T-helper 9 cell (primary cell): Measurements from ENCODE around the gene SAT1.

ENCODE experiments used
- DNase-seq: peaks from one replicate; pipeline ENCODE4 v3.0.0-alpha.2; 2020

The SAT1 gene

DNA sequence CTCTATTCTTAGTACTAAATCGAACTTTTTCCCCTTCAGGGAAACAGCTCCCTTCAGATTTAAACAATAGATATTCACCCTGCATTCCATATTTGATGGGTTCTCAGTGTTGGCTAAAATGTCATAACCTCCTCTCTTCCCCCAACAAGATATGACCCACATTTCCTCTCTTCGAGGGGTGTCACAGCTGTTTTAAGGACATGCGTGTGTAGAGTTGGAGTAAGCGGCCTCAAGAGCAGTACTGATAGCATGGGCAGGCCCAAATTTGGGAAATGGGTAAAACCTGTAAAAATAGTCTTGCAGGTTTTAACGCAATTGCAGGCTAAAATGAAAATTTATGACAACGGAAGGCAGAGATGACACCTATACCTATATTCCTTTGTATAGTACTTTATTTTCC, 28.7 kb downstream of the SAT1 start:
- no peak for DNase-seq

GRCh38 chrX:23813808-23814207, 30.8 kb downstream of the SAT1 start:
- no peak for DNase-seq

DNA sequence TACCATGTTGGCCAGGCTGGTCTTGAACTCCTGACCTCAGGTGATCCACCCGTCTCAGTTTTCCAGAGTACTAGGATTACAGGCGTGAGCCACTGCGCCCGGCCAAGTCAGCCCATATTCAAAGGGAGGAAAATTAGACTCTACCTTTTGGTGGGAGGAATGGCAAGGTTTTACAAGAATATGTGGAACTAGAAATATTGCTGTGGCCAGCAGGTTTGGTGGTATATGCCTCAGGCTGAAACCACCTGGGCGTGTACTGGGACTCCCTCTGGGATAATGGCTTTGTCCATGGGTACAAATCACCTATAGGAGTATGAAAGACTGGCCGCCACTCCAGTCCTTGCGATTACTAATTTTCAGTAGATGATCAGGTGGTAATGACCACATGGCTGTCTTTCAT, 32.4 kb downstream of the SAT1 start:
- no peak for DNase-seq

DNA sequence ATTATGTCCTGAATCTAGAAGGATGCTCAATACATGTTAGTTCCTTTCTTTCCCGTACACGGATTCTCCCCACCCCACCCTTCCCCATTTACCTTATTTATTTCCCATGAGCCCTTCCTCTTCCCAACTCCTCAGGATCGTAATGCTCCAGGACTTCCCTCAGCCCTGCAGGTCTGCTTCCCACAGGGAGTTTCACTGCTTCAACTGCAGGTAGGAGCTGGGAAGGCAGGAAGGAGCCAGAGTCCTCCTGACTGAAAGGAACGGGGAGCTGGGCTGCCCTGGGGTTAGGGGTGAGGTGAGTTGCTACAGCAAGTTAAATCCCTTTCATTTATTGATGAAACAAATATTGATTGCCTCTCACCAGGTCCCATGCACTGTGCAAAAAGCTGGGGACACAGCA, 33.2 kb downstream of the SAT1 start:
- no peak for DNase-seq

- DNase-seq, result no peak
Measured at GRCh38 chrX:23817979-23818336, 35.0 kb downstream of the SAT1 start.

GRCh38 chrX:23819385-23820234, 36.6 kb downstream of the SAT1 start:
- no peak for DNase-seq

DNA sequence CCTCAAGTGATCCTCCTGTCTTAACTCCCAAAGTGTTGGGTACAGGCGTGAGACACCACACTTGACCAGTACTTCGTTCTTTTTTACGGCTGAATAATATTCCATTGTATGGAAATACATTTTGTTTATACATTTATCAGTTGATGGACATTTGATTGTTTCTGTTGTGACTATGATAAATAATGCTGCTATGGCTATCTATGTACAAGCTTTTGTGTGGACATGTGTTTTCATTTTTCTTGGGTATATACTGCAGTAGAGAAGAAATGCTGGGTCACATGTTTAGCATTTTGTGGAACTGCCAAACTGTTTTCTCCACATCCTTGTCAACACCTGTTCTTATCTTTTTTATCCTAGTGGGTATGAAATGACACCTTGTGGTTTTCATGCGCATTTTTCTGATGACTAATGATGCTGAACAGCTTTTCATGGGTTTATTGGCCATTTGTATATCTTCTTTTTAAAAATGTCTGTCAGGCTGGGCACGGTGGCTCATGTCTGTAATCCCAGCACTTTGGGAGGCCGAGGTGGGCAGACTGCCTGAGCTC, 37.3 kb downstream of the SAT1 start:
- DNase-seq, result no peak

- no peak for DNase-seq
Measured at GRCh38 chrX:23821847-23822246, 38.9 kb downstream of the SAT1 start.

DNA sequence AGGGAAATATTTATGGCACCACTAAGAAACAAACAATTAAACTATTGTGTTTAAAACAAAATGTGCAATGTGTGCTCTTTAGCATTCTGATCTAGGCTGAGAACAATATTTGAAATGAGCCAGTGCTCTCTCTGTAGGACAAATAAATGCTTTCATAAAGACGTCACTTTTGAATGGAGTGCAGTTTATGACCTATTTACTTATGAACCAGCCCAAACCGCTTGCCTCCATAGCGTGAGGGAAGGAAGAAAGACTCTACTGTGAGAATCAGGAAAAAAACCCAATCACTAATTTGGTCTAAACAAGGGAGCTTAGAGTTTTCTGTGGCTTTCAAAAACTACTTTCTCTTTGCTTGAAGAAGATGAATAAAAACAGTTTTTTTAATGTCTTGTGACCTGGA, 39.4 kb downstream of the SAT1 start:
- DNase-seq, result no peak

DNA sequence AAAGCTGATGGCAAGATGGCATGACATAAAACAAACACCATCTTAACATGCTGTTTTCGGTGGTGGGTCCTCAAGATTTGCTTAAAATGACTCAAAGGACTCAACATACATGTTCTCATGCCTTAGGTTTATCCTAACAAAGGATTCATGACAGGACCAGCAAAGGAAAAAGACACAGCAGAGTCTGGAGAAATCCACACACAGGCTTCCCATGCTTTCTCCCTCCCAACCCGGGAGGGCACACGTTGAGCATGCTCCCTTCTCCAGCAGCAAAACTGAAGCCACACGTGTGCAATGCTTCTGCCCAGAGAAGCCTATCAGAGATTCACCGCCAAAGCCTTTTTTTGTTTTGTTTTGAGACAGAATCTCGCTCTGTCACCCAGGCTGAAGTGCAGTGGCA, 39.9 kb downstream of the SAT1 start:
- DNase-seq, result no peak

DNA sequence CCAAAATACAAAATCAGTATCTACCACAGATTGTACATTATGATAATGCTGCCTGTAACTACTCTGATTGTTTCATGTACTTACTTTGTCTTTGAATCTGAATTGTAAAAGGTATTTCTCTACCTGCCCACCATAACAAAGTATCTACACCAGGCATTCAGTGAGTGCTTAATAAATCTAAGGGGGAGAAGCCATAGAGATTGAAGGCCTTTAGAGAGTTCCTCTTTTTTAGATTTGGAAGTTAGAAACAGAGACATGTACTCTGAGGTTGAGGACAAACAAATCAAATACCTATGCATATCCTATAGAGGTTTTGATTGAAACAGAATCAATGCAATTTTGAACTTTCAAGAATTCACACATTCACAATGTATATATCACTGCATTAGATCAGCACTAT, 42.7 kb downstream of the SAT1 start:
- DNase-seq, result no peak

DNA sequence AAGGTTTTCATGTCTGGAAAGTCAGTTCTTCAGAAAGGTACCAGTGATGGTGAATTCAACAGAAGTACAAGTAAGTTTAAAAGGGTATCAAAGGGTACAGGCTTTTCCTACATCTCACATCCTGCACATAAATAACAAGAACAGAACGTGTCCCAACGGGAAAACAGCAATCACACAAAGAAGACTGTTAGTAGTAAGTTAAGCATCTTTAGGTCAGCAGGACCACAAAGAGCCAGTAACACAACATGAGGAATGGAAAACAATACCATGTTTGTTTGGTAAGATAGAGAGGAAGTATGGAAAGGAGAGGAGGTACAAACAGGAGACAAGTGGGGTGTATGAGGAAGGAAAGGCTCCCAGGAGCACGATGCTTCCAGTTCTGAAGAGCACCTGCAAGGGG, 43.2 kb downstream of the SAT1 start:
- DNase-seq, result no peak

GRCh38 chrX:23826653-23827052, 43.7 kb downstream of the SAT1 start:
- DNase-seq, result no peak

DNA sequence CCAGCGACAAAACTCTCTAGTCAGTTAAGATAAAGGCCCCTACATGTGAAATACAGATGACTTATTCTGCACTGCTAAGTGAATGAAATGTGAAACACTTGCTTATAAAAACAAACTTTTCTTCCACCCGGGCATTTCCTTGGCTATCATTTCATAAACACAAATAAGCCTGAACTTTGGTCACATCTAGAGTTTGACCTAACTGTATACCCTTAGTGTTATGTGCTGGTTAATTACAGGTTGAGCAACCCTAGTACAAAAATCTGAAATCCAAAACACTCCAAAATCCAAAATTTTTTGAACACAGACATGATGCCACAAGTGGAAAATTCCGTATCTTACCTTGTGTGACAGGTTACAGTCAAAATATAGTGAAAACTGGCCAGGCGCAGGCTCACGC, 45.9 kb downstream of the SAT1 start:
- no peak for DNase-seq

- DNase-seq, result no peak
Measured at GRCh38 chrX:23832721-23833120, 49.7 kb downstream of the SAT1 start.
